ENCODE results near the gene COX8A. TPM values are rescaled to one million over a fixed set of nuclear protein-coding genes. Genes with fewer than 3 reads are reported as not detected.

Gene COX8A
- total RNA-seq, 2 experiments from 2014 or later = 559 to 581 TPM

DNA sequence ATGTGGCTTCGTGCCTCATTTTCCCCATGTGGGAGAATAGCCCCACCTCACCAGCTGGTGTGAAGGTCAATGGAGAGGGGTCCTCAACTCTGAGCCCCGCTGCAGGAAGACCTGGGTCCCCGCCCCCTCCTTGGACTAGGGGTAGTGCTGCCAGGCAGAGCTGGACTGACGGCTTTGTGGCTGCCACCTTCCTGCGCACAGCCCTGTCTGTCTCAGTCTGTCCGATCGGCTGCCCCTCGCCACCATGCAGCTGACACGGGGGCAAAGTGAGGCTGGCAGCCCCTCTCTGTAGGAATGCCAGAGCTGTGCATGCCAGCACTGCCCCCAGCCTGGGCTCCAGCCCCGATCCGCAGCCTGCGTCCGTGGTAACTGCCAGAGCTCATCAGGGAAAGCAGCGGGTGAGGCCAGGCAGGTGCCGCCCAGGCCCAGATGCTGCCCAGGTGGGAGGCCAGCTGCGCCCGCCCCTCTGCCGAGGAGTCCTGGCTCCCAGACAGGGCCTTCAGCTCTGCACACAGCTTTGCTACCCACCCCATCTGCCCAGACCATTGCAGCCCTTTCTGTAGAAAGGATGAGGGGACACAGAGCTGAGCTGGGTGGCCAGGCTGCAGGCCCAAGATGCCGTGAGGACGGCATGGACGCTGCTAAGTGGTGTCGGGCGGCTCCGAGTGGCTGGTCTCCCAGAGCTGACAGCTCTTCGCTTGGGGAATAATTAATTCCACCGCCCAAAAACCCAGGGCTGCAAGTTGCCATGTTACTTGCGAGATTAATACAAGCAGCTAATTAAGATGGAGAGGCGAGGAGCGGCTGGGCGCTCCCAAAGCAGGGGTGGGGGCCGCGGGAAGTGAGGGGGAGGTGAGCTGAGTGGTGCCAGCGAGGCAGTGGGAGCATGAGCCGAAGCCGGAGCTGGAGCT, 41.8 kb downstream of the COX8A start:
- Mint-ChIP-seq H3K4me3 (no peak overlapping the region), H3K36me3 (no peaks in the 10 kb centered on the region), H3K4me1 (ENCODE audit: low read depth) (no peaks in the 10 kb centered on the region), H3K27ac (no peak overlapping the region), H3K27me3 (no peaks in the 10 kb centered on the region), H3K9me3 (peaks cover under 1% of the 10 kb centered on the region)
- ChIA-PET POLR2A (no interaction called here), CTCF (interaction anchor here (0.6 to 1.3 kb wide), 3 partner anchors 10 to 136 kb away, joined by 3 to 5 read pairs (median 3); no protein-coding TSS in a partner anchor)
- no peak for DNase-seq
- intact Hi-C loops (cut with micrococcal nuclease) = no loop called here

DNA sequence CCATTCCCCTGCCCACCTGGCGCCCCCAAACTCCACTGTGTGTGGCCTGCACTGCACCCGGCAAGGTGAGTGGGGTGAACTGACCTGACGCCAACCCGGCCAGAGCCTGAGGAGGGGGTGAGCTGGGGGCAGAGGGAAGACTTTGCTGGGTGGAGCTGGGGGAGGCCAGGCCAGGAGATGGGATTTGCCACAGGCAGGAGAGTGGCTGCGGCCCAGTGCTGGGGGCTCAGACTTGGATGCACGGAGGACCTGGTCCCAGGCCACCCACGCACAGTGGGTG, 43.5 kb downstream of the COX8A start:
- intact Hi-C loops (cut with micrococcal nuclease) = no loop called here
- POLR2A ChIA-PET = no interaction called here
- no peak for DNase-seq
- H3K27me3 Mint-ChIP-seq = no peaks in the 10 kb centered on the region
- no peaks in the 10 kb centered on the region for H3K4me1 Mint-ChIP-seq (ENCODE audit: low read depth)
- H3K9me3 Mint-ChIP-seq = no peaks in the 10 kb centered on the region
- H3K36me3 Mint-ChIP-seq = no peaks in the 10 kb centered on the region
- CTCF ChIA-PET = interaction anchor here (2.2 kb wide), 1 partner anchor 17 kb away, joined by 10 read pairs; no protein-coding TSS in a partner anchor
- H3K27ac Mint-ChIP-seq = no peak overlapping the region
- no peak overlapping the region for H3K4me3 Mint-ChIP-seq

DNA sequence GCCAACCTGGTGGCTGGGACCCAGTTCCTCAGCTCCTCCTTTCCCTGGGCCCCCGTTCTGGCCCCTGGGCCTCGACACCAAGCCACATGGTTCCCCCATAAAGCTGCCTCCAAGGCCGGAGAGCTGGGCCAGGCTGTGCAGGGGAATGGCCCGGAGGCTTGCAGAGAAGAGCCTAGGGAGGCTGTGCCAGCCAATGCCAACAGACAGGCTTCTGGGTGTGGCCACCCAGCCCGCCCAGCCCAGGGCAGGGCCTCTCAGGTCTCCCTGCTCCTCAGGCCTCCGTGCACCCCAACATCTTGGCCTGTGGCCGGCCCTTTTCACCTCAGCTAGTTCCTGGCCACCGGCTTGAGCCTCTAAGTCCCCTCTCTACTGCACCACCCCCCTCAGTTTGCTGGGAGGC, 43.9 kb downstream of the COX8A start:
- ChIA-PET CTCF (interaction anchor here (2.2 kb wide), 1 partner anchor 18 kb away, joined by 10 read pairs; no protein-coding TSS in a partner anchor), POLR2A (no interaction called here)
- intact Hi-C loops (cut with micrococcal nuclease) = no loop called here
- H3K27me3 Mint-ChIP-seq = no peaks in the 10 kb centered on the region
- DNase-seq = no peak
- no peak overlapping the region for H3K27ac Mint-ChIP-seq
- no peaks in the 10 kb centered on the region for H3K4me1 Mint-ChIP-seq (ENCODE audit: low read depth)
- no peaks in the 10 kb centered on the region for H3K36me3 Mint-ChIP-seq
- H3K9me3 Mint-ChIP-seq = no peaks in the 10 kb centered on the region
- no peak overlapping the region for H3K4me3 Mint-ChIP-seq

DNA sequence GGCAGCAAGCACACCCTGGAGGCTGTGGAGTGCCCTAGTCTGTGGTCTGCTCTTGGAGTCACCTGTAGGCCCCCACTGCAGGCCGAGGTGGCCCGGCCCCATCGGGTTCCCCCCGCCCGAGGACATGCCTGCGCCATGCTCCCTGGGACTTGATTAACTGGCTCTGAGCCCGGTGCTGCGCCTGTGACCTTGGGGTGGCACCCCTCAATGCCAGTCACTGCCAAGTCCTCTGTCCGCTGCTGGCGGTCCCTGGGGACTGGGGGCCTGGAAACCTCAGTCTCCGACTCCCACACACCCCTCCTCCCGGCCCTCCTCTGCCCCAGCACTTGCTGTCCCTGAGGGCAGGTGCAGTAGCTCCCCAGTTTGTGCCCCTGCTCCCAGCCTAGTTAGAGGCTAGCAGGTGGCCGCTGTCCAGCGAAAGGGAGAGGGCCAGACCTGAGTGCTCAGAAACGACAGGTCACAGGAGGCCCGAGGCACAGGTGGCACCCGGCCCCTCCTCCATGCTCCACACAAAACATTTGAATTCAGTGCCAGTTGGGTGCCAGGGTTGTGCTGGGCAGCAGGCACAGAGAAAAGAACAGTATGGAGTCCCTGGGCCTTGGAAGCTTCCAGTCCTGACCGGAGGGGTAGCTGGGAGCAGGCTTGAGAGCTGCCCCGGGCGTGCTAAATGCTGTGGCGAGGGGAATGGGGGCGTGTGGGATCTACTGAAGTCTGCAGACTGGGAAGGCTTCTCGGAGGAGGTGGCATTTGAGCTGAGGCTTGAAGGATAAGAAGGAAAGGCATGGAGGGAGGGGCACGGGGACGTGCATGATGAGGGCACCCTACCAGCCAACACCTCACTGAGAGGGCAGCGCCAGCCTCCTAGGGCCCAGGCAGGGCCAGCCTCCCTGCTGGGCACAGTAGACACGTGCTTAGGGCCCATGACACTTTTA, 45.0 kb downstream of the COX8A start:
- ChIA-PET CTCF (interaction anchor here (2.2 kb wide), 1 partner anchor 19 kb away, joined by 10 read pairs; no protein-coding TSS in a partner anchor), POLR2A (no interaction called here)
- intact Hi-C loops (cut with micrococcal nuclease) = no loop called here
- Mint-ChIP-seq H3K9me3 (no peaks in the 10 kb centered on the region), H3K27me3 (no peaks in the 10 kb centered on the region), H3K4me3 (no peak overlapping the region), H3K36me3 (no peaks in the 10 kb centered on the region), H3K4me1 (ENCODE audit: low read depth) (no peaks in the 10 kb centered on the region), H3K27ac (no peak overlapping the region)
- DNase-seq = no peak

DNA sequence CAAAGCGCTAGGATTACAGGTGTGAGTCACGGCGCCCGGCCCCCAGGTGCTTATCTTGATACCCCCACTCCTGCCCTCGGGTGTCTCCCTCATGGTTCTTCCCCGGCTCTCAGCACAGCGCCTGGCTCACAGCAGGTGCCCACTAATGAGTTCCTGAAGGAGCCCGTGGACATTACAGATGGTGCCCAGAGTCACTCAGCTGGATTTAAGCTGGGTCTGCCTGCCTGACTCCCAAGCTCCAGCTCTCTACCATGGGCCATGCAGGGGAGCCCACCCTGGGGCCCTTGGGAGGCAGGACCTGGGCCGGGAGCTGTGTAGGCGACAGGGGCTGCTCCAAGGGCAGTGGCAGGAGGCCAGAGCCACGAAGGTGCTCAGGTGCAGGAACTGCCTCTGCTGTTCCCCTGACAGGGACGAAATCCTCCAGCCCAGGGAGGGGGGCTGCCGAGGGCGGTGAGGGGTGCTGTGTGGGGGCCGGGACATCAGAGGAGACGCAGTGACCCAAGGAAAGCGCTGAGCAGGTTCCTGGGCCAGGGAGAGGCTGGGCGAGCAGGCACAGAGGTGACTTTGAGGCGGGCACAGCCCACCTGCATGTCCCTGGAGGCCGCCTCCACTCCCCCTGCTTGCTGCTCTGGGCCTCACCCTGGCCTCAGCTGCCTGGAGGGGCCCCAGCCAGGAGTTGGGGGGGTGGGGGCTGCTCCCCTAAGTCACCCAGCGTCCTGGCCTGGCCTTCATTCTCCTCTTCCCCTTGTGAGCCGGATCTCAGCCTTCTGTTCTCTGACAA, 46.7 kb downstream of the COX8A start:
- Mint-ChIP-seq H3K9me3 (no peaks in the 10 kb centered on the region), H3K4me1 (ENCODE audit: low read depth) (no peaks in the 10 kb centered on the region), H3K27me3 (no peaks in the 10 kb centered on the region), H3K27ac (no peak overlapping the region), H3K36me3 (no peaks in the 10 kb centered on the region), H3K4me3 (no peak overlapping the region)
- POLR2A ChIA-PET = no interaction called here
- CTCF ChIA-PET = no interaction called here
- intact Hi-C loops (cut with micrococcal nuclease) = no loop called here
- DNase-seq = no peak

DNA sequence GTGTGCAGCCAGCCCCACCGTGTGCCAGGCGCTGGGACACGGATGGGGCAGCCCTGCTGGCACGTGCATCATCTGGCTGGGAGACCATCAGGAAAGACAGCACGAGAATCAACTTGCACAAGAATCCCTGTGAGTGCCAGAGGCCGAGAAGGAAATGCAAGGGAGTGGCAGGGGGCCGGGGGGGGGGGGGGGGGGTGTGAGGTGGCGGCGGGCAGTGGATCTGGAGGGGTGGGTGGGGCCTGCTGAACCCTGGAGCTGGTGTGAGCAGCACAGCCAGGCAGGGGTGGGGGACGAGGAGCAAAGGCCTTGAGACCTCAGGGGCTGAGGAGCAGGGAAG, 47.3 kb downstream of the COX8A start:
- H3K4me1 Mint-ChIP-seq (ENCODE audit: low read depth) = no peaks in the 10 kb centered on the region
- no peaks in the 10 kb centered on the region for H3K36me3 Mint-ChIP-seq
- CTCF ChIA-PET = no interaction called here
- no peaks in the 10 kb centered on the region for H3K27me3 Mint-ChIP-seq
- no peak overlapping the region for H3K4me3 Mint-ChIP-seq
- POLR2A ChIA-PET = no interaction called here
- intact Hi-C loops (cut with micrococcal nuclease) = no loop called here
- no peaks in the 10 kb centered on the region for H3K9me3 Mint-ChIP-seq
- no peak overlapping the region for H3K27ac Mint-ChIP-seq
- DNase-seq = no peak

DNA sequence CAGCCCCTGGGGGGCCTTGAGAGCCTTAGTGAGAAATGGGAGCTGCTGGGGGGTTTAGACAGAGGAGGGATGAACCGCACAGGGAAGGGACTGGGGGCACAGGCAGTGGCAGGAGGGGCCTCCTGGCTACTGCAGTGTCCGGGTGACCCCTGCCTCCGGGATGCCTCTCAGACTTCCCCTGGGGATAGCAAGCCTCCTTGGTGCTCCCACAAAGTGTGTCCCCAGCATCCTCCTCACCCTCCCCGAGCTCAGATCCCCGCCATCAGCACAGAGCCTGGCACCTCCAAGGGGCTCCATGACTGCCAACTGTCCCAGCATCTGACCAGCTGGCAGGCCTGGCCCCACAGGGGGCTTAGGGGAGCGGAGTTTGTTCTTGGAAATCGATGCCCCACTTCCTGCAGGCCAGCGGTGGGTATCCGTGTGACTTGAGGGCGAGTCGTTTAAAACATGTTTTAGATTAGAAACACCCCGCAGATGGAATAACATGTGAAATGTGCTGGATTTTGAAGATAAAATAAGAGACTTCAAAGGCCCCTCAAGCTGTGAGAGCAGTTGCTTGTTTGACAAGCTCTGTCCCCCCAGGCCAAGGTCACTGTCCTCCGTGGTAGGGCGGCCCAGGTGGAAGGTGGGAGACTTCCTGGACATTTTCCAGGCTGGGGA, 47.8 kb downstream of the COX8A start:
- Mint-ChIP-seq H3K27ac (no peak overlapping the region), H3K4me1 (ENCODE audit: low read depth) (no peaks in the 10 kb centered on the region), H3K4me3 (no peak overlapping the region), H3K27me3 (peaks cover 4% of the 10 kb centered on the region), H3K36me3 (no peaks in the 10 kb centered on the region), H3K9me3 (no peaks in the 10 kb centered on the region)
- no peak for DNase-seq
- ChIA-PET CTCF (no interaction called here), POLR2A (no interaction called here)
- intact Hi-C loops (cut with micrococcal nuclease) = no loop called here

DNA sequence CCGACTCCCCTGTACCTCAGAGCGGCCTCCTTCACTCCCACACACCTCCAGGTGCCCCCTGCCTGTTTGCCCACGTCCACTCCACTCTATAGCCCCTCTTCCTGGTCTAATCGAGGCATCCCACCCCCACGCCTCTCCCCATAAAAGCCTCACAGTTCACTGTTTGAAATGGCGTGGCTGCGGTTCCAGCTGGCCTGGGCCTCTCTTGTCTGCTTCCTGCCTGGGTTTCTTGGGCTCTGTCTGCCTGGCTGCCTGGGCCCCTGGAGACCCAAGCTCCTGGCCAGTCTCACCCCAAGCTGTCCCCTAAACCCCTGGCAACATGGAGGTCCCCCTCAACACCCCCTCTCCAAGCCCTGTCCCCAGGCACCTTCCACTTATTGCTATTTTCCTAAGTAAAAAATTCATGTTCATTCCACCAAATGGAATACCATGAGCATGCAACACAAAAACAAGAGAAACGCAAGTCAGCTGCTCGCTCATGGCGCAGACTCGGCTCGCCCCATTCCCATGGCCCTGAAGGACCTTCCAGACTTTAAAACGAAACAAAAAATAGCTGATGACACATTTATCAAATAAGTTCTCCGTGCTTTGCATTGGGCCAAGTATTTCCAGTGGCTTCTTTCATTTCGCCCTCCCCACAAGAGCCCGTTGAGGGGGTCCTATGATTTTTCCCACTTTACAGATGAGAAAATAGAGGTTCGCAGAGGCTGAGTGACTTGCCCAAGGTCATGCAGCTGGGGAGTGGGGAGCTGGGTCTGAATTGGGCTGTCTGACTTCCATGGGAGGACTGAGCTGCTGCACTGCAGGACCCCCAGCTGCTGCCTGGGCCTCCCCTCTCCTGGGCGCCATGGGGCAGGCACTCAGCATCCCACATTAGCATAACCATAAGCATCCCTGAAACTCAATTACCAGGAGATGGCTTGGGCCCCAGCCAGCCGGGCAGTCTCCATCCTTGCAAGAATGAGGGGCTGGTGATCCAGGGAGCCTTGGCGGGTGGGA, 49.6 kb downstream of the COX8A start:
- intact Hi-C loops (cut with micrococcal nuclease) = no loop called here
- no peak for DNase-seq
- H3K36me3 Mint-ChIP-seq = no peaks in the 10 kb centered on the region
- H3K27me3 Mint-ChIP-seq = peaks cover 7% of the 10 kb centered on the region
- no peak overlapping the region for H3K4me3 Mint-ChIP-seq
- H3K9me3 Mint-ChIP-seq = no peaks in the 10 kb centered on the region
- H3K4me1 Mint-ChIP-seq (ENCODE audit: low read depth) = no peaks in the 10 kb centered on the region
- no peak overlapping the region for H3K27ac Mint-ChIP-seq
- POLR2A ChIA-PET = interaction anchor here (1.1 kb wide), 1 partner anchor 23 kb away, joined by 3 read pairs; no protein-coding TSS in a partner anchor
- CTCF ChIA-PET = no interaction called here

DNA sequence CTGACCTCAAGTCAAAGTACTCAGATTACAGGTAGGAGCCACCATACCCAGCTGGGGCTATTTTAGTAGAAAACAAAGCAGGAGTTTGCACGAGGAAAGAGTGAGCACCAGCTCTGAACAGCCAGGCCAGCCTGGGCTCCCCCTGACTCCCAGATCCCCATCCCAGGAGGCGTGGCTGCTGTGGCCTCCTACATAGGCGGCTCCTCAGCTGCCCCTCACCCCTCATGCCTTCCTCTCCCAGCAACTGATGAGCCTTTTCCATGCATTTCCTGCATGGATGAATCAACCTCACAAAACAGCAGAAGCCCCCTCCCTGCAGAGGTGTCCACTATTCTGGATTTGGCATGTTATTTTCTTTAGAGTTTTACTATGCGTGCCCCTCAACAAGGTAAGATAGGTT, 50.8 kb downstream of the COX8A start:
- no peak for DNase-seq
- ChIA-PET POLR2A (no interaction called here), CTCF (interaction anchor here (1.0 kb wide), 1 partner anchor 179 kb away, joined by 3 read pairs; no protein-coding TSS in a partner anchor)
- Mint-ChIP-seq H3K4me1 (ENCODE audit: low read depth) (no peaks in the 10 kb centered on the region), H3K36me3 (no peaks in the 10 kb centered on the region), H3K9me3 (no peaks in the 10 kb centered on the region), H3K27me3 (peaks cover 11% of the 10 kb centered on the region), H3K4me3 (no peak overlapping the region), H3K27ac (no peak overlapping the region)
- intact Hi-C loops (cut with micrococcal nuclease) = no loop called here

All from activated CD4-positive, alpha-beta memory T cell treated with anti-CD3 and anti-CD28 coated beads for 36 hours (primary cell).